ENCODE measurements around the gene SPG11.
"Not testable (repeated sequence)": the region's sequence is repeated elsewhere in the genome, so short reads cannot be mapped to it uniquely, and the experiment has no call there.

SPG11 gene

GRCh38 chr15:44549152-44549551, 114.3 kb downstream of the SPG11 start:
- not testable (repeated sequence) for DNase-seq

DNA sequence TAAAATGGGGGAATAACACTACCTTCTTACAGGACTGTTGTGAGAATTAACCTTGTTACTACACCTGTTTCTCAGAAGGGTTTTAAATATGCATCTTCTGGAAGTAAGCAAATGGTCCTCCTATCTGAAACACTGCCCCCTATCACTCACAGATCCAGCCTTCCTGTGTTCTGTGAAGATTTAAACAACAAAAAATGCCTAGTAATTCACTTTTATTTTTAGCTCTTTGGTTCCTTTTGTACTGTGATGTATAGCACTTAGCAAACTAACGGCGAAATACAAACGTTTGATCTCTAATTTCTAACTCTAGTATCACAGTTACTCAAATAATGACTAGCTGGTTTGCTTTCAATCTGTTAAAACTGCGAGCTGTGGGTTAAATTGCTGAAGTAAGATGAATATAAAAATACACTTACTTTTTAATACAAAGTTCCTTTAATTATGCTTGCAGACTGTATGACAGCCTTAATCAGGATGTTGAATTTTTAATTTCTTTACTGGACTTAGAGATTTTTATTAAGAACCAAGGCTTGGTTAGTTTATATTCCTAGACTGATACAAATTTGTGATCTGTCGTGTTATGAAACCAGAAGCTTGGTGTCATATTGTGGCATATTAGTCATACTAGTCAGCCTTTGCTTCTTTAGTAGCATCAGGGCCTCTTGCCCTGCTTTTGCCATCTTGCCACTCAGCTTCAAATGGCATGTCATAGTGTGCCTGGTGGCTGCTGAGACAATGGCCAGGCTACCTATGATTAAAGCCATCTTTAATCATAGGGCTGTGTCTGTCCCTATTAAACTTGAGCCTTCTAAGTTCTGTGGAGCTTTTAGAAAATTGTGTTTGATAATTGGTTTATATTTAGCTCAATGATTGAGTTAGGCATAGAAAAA, 117.3 kb downstream of the SPG11 start:
- DNase-seq = peak; percentile 66

DNA sequence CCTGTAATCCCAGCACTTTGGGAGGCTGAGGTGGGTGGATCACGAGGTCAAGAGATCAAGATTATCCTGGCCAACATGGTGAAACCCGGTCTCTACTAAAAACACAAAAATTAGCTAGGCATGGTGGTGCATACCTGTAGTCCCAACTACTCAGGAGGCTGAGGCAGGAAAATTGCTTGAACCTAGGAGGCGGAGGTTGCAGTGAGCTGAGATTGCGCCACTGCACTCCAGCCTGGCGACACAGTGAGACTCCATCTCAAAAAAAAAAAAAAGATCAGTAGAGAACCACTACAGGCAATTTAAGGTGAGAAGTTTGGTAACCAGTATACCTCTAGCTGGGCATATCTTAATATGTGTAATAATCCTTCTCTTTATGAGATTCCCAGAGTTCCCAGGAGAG, 118.7 kb downstream of the SPG11 start:
- not testable (repeated sequence) for DNase-seq

DNA sequence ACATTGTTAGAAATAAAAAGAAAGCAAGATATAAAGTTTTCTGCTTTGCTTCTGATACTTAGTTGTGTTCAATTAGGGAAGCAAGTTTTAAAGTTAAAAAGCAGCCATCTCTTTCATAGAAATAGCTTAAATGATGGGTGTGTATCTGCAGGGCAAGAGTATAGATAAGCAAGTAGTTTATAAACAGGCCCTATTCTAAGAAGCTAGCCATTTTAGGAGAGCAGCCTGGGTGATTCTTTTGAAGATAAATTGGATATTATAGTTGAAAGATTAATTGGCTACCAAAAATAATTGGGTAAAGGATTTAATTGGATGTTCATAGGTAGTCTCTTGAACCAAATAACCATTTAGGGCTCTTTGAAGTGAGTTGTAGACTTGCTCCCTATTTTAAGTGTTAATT, 120.9 kb downstream of the SPG11 start:
- no peak for DNase-seq

DNA sequence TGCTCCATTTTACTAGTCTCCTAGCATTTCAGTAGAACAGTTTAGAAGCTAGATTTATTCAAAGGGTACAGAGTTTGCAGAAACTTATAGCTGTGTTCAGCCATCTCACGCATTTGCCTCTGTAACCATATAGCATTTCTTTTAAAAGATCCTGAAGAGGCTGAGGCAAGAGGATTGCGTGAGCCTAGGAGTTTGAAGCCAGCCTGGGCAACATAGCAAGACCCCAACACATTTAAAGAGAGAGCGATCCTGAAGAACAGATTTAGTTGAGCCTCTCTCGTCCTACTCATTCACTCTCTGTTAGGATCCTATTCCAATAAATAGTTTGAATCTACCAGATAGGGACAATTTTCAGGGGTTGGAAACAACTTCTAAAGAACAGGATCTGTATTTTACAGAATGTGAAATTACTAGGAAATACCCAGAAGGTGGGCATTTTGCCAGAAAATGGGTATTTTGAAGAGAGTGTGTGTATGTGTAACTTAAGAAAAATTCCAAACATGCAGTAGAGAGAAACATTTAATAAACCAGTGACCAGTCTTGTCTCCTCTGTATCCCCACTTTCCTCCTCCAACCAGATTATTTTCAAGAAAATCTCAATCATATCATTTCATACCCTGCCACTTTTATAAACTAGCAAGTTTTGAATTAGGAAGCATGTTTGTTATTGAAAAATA, 122.0 kb downstream of the SPG11 start:
- no peak for DNase-seq

DNA sequence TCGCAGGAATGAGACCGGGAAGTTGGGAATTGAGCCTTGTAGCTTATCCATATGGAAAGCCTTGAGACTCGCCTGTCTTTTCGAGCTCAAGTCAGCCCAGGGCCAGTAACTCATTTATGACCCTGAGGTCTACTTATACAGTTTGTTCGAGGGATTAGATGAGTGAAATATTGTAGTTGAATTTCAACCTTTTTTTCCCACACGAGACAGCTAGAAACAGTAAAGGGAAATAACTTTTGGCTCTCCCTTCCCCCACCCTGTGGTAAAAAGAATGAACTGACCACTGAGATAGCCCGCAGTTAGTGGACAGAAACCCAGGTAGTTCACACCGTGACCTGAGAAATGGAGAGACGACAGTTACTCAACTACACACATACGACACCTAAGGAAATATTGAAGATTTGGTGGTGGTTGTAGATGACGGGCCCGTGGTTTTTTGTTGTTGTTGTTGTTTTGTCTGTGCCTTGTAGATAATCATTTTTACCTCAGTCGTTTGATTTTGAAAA, 125.7 kb downstream of the SPG11 start:
- DNase-seq = no peak

- DNase-seq = peak; percentile 95
These were observed 126.3 kb downstream of the SPG11 start, which contains the start of gene EIF3J for GRCh38 chr15:44536962-44537734. Gene EIF3J (plus strand): TSS chr15:44537147. CDS start chr15:44537195, 48 bp downstream.

DNA sequence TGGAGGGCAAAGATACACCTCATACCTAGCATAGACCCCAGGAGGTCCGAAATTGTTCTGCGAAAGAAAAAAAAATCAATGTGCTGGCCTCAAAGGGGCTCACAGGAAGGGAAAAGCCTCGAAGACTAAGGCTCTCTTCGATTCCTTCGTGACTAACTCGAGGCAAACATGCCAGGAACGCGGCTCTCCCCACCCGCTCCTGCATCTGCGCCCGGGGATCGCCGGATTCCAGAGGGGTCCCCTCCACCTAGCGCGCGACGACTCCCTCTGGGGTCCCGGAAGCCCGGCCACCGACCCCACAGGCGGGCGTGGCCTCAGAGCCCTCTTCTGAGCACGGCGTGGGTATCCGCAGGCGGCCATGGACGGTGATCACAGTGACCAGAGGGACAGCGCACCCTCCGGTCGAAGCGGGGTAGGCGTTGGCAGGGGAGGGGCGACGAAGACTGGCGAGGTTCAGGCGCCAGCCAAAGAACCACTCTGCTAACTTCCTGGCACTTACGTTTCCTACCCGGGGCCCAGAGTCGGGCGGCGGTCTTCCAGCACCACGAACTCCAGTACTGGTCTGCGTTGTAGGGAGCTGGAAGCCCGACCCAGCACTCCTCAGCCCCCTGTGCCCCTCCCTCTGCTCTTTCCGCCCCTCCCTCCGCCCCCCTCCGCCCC, 127.0 kb downstream of the SPG11 start:
- DNase-seq = no peak

DNA sequence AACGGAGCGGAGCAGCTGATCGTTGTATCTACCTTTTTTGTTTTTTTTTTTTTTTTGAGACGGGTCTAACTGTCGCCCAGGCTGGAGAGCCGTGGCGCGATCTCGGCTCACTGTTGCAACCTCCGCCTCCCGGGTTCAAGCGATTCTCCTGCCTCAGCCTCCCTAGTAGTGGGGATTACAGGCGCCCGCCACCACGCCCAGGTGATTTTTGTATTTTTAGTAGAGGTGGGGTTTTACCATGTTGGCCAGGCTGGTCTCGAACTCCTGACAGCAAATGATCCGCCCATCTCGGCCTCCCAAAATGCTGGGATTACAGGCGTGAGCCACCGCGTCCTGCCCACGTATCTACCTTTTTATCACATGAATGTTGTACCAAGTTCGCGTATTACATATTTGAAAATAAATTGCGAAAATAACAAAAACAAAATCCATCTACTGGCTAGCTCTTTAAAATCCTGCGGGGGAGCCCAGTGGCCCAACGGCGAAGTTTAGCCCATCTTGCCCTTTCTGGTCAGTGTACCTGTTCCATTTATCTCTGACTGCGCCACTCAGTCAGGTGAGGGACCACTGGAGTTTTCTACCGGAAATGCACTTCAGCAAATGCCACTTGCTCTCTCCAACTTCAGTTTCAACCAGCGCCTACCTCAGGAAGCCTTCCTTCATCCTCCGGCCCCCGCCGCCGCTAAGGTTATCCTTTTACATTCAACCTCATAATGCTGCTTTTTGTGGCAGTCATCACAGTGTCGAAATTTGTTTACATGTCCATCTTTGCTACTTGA, 127.8 kb downstream of the SPG11 start:
- DNase-seq = peak; percentile 41

- DNase-seq = no peak
These were observed 128.4 kb downstream of the SPG11 start for GRCh38 chr15:44535092-44535491.

DNA sequence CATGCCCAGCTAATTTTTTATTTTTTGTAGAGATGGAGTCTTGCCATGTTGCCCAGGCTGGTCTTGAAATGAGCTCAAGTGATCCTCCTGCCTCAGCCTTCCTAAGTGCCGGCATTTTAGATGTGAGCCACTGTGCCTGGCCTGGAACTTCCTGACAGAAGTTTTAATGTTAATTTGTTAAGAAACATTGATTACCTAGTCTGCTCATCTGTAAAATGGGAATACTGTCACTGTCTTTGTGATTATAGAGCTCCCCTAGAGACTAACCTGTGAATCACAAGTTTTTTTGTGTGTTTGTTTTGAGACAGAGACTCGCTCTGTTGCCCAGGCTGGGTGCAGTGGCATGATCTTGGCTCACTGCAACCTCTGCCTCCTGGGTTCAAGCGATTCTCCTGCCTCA, 130.8 kb downstream of the SPG11 start:
- no peak for DNase-seq

DNA sequence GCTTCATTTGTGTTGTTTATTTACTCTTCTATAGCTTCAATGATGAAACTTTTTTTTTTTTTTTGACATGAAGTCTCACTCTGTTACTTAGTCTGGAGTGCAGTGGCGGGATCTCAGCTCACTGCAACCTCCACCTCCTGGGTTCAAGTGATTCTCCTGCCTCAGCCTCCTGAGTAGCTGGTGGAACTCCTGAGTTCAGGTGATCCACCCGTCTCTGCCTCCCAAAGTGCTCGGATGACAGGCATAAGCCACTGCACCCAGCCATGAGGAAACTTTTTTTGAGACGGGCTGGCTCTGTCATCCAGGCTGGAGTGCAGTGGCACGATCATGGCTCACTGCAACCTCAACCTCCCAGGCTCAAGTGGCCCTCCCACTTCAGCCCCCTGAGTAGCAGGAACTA, 131.2 kb downstream of the SPG11 start:
- DNase-seq = not testable (repeated sequence)

DNA sequence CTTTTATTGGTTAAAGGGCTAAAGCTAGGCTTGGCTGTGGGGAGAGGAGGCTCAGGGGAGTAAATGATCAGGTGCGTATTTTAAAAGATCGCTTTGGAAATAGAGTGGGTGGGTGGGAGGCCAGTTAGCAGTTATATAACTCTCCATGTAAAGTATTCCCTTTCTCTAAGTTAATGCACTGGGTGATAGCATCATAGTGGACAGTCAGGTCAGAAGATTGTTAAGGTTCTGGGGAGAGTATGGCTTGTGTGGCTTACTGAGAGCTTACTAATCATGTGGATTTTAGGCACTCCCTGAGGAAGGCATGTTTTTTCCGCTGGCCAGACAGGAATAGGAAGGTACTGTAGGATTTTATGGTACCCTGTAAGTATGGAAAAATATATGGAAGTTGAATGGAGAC, 132.8 kb downstream of the SPG11 start:
- no peak for DNase-seq

DNA sequence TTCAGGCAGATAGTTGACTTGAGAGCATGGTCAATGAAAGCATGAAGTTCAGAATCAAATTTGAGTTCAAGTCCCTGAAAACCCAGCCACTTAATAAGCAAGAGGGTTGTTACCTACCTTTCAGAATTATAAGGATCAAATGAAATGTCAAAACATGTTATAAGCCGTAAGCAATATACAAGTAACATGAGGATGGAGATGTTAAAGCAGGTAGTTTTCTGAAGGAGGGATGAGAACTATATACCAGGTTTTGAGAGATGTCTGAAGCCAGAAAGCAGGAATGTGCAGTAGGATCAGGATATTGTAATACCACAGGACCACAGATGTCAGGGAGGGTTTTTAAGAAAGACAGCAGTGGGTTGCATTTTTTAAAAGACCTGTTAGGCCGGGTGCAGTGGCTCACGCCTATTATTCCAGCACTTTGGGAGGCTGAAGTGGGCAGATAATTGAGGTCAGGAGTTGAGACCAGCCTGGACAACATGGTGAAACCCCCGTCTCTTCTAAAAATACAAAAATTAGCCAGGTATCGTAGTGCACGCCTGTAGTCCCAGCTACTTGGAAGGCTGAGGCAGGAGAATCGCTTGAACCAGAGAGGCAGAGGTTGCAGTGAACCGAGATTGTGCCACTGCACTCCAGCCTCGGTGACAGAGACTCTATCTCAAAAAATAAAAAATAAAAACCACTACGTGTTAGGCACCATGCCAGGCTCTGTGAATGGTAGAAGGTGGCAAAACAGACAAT, 133.4 kb downstream of the SPG11 start:
- DNase-seq = no peak

DNA sequence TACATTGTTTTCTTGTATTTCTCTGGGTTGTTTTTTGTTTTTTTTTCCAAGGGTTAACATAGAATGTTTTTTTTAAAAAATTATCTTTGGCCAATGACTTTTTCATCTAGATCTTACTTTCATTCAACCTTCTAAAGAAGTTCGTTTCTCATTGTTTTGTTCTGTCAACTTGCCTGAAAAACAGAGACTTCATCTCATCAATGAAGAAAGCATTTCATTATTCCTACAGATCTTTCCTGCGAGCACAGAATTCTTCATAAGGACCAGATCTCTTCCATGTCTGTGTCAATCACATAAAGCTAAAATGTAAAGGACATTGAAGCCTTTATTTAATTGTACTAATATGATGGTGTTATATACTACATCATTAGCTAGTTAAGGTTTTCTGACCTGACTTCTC, 136.2 kb downstream of the SPG11 start:
- no peak for DNase-seq

DNA sequence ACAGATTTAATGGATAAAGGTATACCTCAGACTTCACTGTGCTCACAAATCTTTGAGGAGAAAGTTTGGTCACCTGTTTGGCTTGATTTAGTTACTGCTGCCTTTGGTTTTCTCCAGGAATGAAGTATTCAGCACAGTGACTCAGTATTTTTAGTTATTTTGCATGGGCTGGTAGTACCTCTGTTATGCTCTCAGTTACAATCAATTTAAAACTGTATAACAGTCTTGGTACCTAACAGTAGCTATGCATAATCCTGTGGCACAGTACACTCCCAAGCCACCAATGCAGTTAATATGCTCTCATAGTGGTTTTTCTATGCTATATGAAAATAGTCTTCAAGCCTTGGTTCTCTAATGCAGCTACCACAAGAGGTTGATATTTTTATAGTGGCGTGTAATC, 138.4 kb downstream of the SPG11 start:
- no peak for DNase-seq

DNA sequence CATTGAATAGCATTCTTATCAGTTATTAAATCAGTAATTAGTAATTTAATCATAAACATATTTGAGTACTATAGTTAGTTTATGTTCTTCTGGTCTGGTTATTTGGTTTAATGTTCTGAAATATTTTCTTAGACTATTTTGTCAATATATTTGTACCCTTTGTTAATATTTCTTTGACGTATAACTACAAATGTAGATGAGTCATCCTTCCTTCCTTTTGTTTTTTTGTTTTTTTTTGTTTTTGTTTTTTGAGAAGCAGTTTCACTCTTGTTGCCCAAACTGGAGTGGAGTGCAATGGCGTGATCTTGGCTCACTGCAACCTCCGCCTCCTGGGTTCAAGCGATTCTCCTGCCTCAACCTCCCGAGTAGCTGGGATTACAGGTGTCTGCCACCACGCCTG, 143.9 kb downstream of the SPG11 start:
- no peak for DNase-seq

- no peak for DNase-seq
These were observed 147.0 kb downstream of the SPG11 start for GRCh38 chr15:44516436-44516835.

Measured in activated CD4-positive, alpha-beta T cell treated with anti-CD3 and anti-CD28 coated beads for 48 hours (primary cell).